Stimulated activated memory B cell treated with anti-CD40 and anti-IgM and Interleukin-4, amounts not matched to agents 10 μg/mL and 1 μg/mL and 100 μg/mL, for 72 hours (primary cell): Measurements from ENCODE around the gene NLRC4.
A peak's percentile ranks its signal among the peaks of the same experiment; 100 is the strongest.
"Not testable (repeated sequence)": the region's sequence is repeated elsewhere in the genome, so short reads cannot be mapped to it uniquely, and the experiment has no call there.

Experiments
- ATAC-seq: fragments of 150-1000 bp; cut with Tn5 transposase; 2 replicates; pipeline ENCODE4 v1.10.0; 2021
- H3K27ac Mint-ChIP-seq: one replicate; pipeline ENCODE4 v1.8.0; 2022; ENCODE audit warnings: mild to moderate bottlenecking, mixed read lengths
- H3K27me3 Mint-ChIP-seq: one replicate; pipeline ENCODE4 v1.8.0; 2022; ENCODE audit warnings: mixed read lengths
- H3K36me3 Mint-ChIP-seq: one replicate; pipeline ENCODE4 v1.8.0; 2022; ENCODE audit warnings: mixed read lengths
- H3K4me1 Mint-ChIP-seq: one replicate; pipeline ENCODE4 v1.8.0; 2022; ENCODE audit warnings: mixed read lengths
- H3K4me3 Mint-ChIP-seq: one replicate; pipeline ENCODE4 v1.8.0; 2022; ENCODE audit warnings: mild to moderate bottlenecking, moderate library complexity, mixed read lengths
- H3K9me3 Mint-ChIP-seq: one replicate; pipeline ENCODE4 v1.8.0; 2022; ENCODE audit warnings: mixed read lengths

Gene NLRC4

GRCh38 chr2:32264422-32265105, at the start of gene NLRC4:
NLRC4 (minus strand) TSS chr2:32264886; CDS start chr2:32256775, 8,111 bp downstream.
- no peaks in the 10 kb centered on the region for H3K27me3 Mint-ChIP-seq
- peak within 1 kb of the TSS; percentile 97 for H3K27ac Mint-ChIP-seq
- H3K9me3 Mint-ChIP-seq, result no peaks in the 10 kb centered on the region
- ATAC-seq, result peak; percentile 99
- H3K4me1 Mint-ChIP-seq, result peaks cover 33% of the 10 kb centered on the region
- peak within 1 kb of the TSS; percentile 82 for H3K4me3 Mint-ChIP-seq
- H3K36me3 Mint-ChIP-seq, result no peaks in the 10 kb centered on the region

GRCh38 chr2:32310577-32310976, 45.9 kb upstream of the NLRC4 start:
- Mint-ChIP-seq H3K27ac (no peak overlapping the region), H3K36me3 (no peaks in the 10 kb centered on the region)

GRCh38 chr2:32293966-32294562, 29.4 kb upstream of the NLRC4 start:
- ATAC-seq, H3K4me3 Mint-ChIP-seq, H3K27me3 Mint-ChIP-seq, H3K27ac Mint-ChIP-seq, H3K9me3 Mint-ChIP-seq, H3K4me1 Mint-ChIP-seq: not testable (repeated sequence)
- H3K36me3 Mint-ChIP-seq, result peaks cover 13% of the 10 kb centered on the region

More at GRCh38 chr2:32310577-32310976, 45.9 kb upstream of the NLRC4 start:
- Mint-ChIP-seq H3K9me3 (no peaks in the 10 kb centered on the region), H3K4me3 (no peak overlapping the region), H3K4me1 (no peaks in the 10 kb centered on the region), H3K27me3 (no peaks in the 10 kb centered on the region)
- no peak for ATAC-seq

- H3K4me3 Mint-ChIP-seq, H3K9me3 Mint-ChIP-seq, ATAC-seq, H3K27ac Mint-ChIP-seq, H3K27me3 Mint-ChIP-seq, H3K4me1 Mint-ChIP-seq: not testable (repeated sequence)
- H3K36me3 Mint-ChIP-seq, result peaks cover 13% of the 10 kb centered on the region
Measured at GRCh38 chr2:32293493-32293892, 28.8 kb upstream of the NLRC4 start.

- Mint-ChIP-seq H3K4me1 (peaks cover 7% of the 10 kb centered on the region), H3K9me3 (no peaks in the 10 kb centered on the region), H3K27ac (no peak overlapping the region), H3K27me3 (no peaks in the 10 kb centered on the region), H3K36me3 (peaks cover 9% of the 10 kb centered on the region), H3K4me3 (no peak overlapping the region)
- ATAC-seq, result no peak
Measured at GRCh38 chr2:32291746-32292145, 27.1 kb upstream of the NLRC4 start.

GRCh38 chr2:32290000-32290339, 25.3 kb upstream of the NLRC4 start:
- peaks cover 6% of the 10 kb centered on the region for H3K36me3 Mint-ChIP-seq
- no peaks in the 10 kb centered on the region for H3K27me3 Mint-ChIP-seq
- ATAC-seq, result no peak
- no peaks in the 10 kb centered on the region for H3K9me3 Mint-ChIP-seq
- H3K4me3 Mint-ChIP-seq, result no peak overlapping the region
- H3K27ac Mint-ChIP-seq, result no peak overlapping the region
- H3K4me1 Mint-ChIP-seq, result peaks cover 13% of the 10 kb centered on the region

GRCh38 chr2:32289165-32289999, 24.7 kb upstream of the NLRC4 start:
- no peaks in the 10 kb centered on the region for H3K27me3 Mint-ChIP-seq
- H3K4me3 Mint-ChIP-seq, result no peak overlapping the region
- no peaks in the 10 kb centered on the region for H3K9me3 Mint-ChIP-seq
- peaks cover 19% of the 10 kb centered on the region for H3K4me1 Mint-ChIP-seq
- no peak for ATAC-seq
- no peak overlapping the region for H3K27ac Mint-ChIP-seq
- H3K36me3 Mint-ChIP-seq, result peaks cover 12% of the 10 kb centered on the region

GRCh38 chr2:32284321-32284720, 19.6 kb upstream of the NLRC4 start:
- no peaks in the 10 kb centered on the region for H3K9me3 Mint-ChIP-seq
- H3K27me3 Mint-ChIP-seq, result no peaks in the 10 kb centered on the region
- peaks cover 33% of the 10 kb centered on the region for H3K36me3 Mint-ChIP-seq
- ATAC-seq, result peak; percentile 68
- H3K27ac Mint-ChIP-seq, result peak overlapping the region; percentile 22
- H3K4me3 Mint-ChIP-seq, result no peak overlapping the region
- H3K4me1 Mint-ChIP-seq, result peaks cover 28% of the 10 kb centered on the region

- no peaks in the 10 kb centered on the region for H3K27me3 Mint-ChIP-seq
- H3K9me3 Mint-ChIP-seq, result no peaks in the 10 kb centered on the region
- peaks cover 14% of the 10 kb centered on the region for H3K36me3 Mint-ChIP-seq
- ATAC-seq, result no peak
- H3K4me3 Mint-ChIP-seq, result peak overlapping the region; percentile 90
- H3K4me1 Mint-ChIP-seq, result peaks cover 17% of the 10 kb centered on the region
- peak overlapping the region; percentile 99 for H3K27ac Mint-ChIP-seq
Measured at GRCh38 chr2:32278478-32278853, 13.8 kb upstream of the NLRC4 start.

- ATAC-seq, result peak; percentile 100
- Mint-ChIP-seq H3K36me3 (peaks cover 8% of the 10 kb centered on the region), H3K4me1 (peaks cover 11% of the 10 kb centered on the region), H3K27me3 (no peaks in the 10 kb centered on the region), H3K27ac (peak within 1 kb of the TSS; percentile 99), H3K4me3 (peak within 1 kb of the TSS; percentile 90), H3K9me3 (no peaks in the 10 kb centered on the region)
Measured at GRCh38 chr2:32277674-32278477, 13.2 kb upstream of the NLRC4 start, which contains the start of gene YIPF4. YIPF4 (plus strand) TSS chr2:32277904; CDS start chr2:32278156, 252 bp downstream.

GRCh38 chr2:32277363-32277673, 12.6 kb upstream of the NLRC4 start:
- H3K27me3 Mint-ChIP-seq, result no peaks in the 10 kb centered on the region
- peaks cover 6% of the 10 kb centered on the region for H3K36me3 Mint-ChIP-seq
- ATAC-seq, result no peak
- H3K4me1 Mint-ChIP-seq, result peaks cover 11% of the 10 kb centered on the region
- peak overlapping the region; percentile 90 for H3K4me3 Mint-ChIP-seq
- no peaks in the 10 kb centered on the region for H3K9me3 Mint-ChIP-seq
- peak overlapping the region; percentile 99 for H3K27ac Mint-ChIP-seq

- H3K27me3 Mint-ChIP-seq, H3K4me3 Mint-ChIP-seq, H3K27ac Mint-ChIP-seq, H3K36me3 Mint-ChIP-seq, ATAC-seq, H3K9me3 Mint-ChIP-seq: not testable (repeated sequence)
- H3K4me1 Mint-ChIP-seq, result peaks cover 11% of the 10 kb centered on the region
Measured at GRCh38 chr2:32275790-32276189, 11.1 kb upstream of the NLRC4 start.

- Mint-ChIP-seq H3K4me3 (no peak overlapping the region), H3K9me3 (no peaks in the 10 kb centered on the region), H3K4me1 (peaks cover 11% of the 10 kb centered on the region), H3K27ac (no peak overlapping the region), H3K36me3 (no peaks in the 10 kb centered on the region), H3K27me3 (no peaks in the 10 kb centered on the region)
- no peak for ATAC-seq
Measured at GRCh38 chr2:32274289-32274688, 9.6 kb upstream of the NLRC4 start.

GRCh38 chr2:32272279-32272678, 7.6 kb upstream of the NLRC4 start:
- H3K36me3 Mint-ChIP-seq, result no peaks in the 10 kb centered on the region
- no peak for ATAC-seq
- H3K27me3 Mint-ChIP-seq, result no peaks in the 10 kb centered on the region
- H3K4me3 Mint-ChIP-seq, result no peak overlapping the region
- no peaks in the 10 kb centered on the region for H3K9me3 Mint-ChIP-seq
- H3K4me1 Mint-ChIP-seq, result peaks cover 1% of the 10 kb centered on the region
- no peak overlapping the region for H3K27ac Mint-ChIP-seq

GRCh38 chr2:32271063-32271462, 6.4 kb upstream of the NLRC4 start:
- ATAC-seq, result no peak
- no peaks in the 10 kb centered on the region for H3K36me3 Mint-ChIP-seq
- H3K4me3 Mint-ChIP-seq, result no peak overlapping the region
- no peaks in the 10 kb centered on the region for H3K27me3 Mint-ChIP-seq
- H3K4me1 Mint-ChIP-seq, result no peaks in the 10 kb centered on the region
- H3K9me3 Mint-ChIP-seq, result no peaks in the 10 kb centered on the region
- H3K27ac Mint-ChIP-seq, result no peak overlapping the region
